Measurements from ENCODE around the gene STT3B. TPM values are rescaled to one million over a fixed set of nuclear protein-coding genes. Genes with fewer than 3 reads are reported as not detected.

The STT3B gene
- total RNA-seq, 1 experiment from 2014 or later = 149 TPM

GRCh38 chr3:31625358-31625757, 92.6 kb downstream of the STT3B start:
- DNase-seq = no peak
- H4K20me1 ChIP-seq (ENCODE audit: low read length) = no peaks in the 10 kb centered on the region
- ATAC-seq = no peak
- intact Hi-C loops (cut with micrococcal nuclease) = no loop called here
- H3K9ac ChIP-seq (ENCODE audit: low read length) = no peak overlapping the region
- BruUV-seq (replicated peaks) = no TSS peak
- peaks cover 47% of the 10 kb centered on the region for H3K36me3 ChIP-seq (ENCODE audit: low read depth, low read length)
- peaks cover 3% of the 10 kb centered on the region for H3F3A ChIP-seq (ENCODE audit: low read length, unreplicated experiment)
- H3K79me2 ChIP-seq (ENCODE audit: low read length) = no peaks in the 10 kb centered on the region
- H3K9me2 ChIP-seq (replicated peaks; ENCODE audit: low read length) = no peaks in the 10 kb centered on the region
- H3K9me3 ChIP-seq (ENCODE audit: low read length) = no peaks in the 10 kb centered on the region
- no peaks in the 10 kb centered on the region for H3K27me3 ChIP-seq (ENCODE audit: low read length)
- no peak overlapping the region for H2AFZ ChIP-seq (ENCODE audit: low read length)
- no peak overlapping the region for H3K27ac ChIP-seq (ENCODE audit: low read length)
- no peak overlapping the region for H3K4me3 ChIP-seq (ENCODE audit: low read length)
- TF ChIP-seq CTCF (conservative IDR thresholded peaks at IDR 0.05; ENCODE audit: low read depth, low read length) = no peak
- TF ChIP-seq EZH2phosphoT487 (IDR thresholded peaks at IDR 0.05; ENCODE audit: borderline replicate concordance, low read length) = no peak
- TF ChIP-seq EZH2 (IDR thresholded peaks at IDR 0.05; ENCODE audit: low read length, unreplicated experiment) = no peak
- H3K4me2 ChIP-seq (ENCODE audit: low read length) = no peak overlapping the region
- CTCF ChIA-PET = no interaction called here
- no peaks in the 10 kb centered on the region for H3K4me1 ChIP-seq (ENCODE audit: insufficient read depth, low read length)
- POLR2A ChIA-PET (ENCODE audit: unreplicated experiment) = no interaction called here

GRCh38 chr3:31629054-31629453, 96.3 kb downstream of the STT3B start:
- BruUV-seq (replicated peaks) = no TSS peak
- Histone ChIP-seq H2AFZ (ENCODE audit: low read length) (no peak overlapping the region), H3K9me3 (ENCODE audit: low read length) (no peaks in the 10 kb centered on the region), H3K4me1 (ENCODE audit: insufficient read depth, low read length) (no peaks in the 10 kb centered on the region), H3K79me2 (ENCODE audit: low read length) (no peaks in the 10 kb centered on the region), H4K20me1 (ENCODE audit: low read length) (no peaks in the 10 kb centered on the region), H3K27ac (ENCODE audit: low read length) (no peak overlapping the region), H3K27me3 (ENCODE audit: low read length) (no peaks in the 10 kb centered on the region), H3K36me3 (ENCODE audit: low read depth, low read length) (peaks cover 33% of the 10 kb centered on the region), H3K9me2 (replicated peaks; ENCODE audit: low read length) (no peaks in the 10 kb centered on the region), H3K4me2 (ENCODE audit: low read length) (no peak overlapping the region), H3K9ac (ENCODE audit: low read length) (no peak overlapping the region), H3F3A (ENCODE audit: low read length, unreplicated experiment) (no peaks in the 10 kb centered on the region), H3K4me3 (ENCODE audit: low read length) (no peak overlapping the region)
- DNase-seq = no peak
- CTCF ChIA-PET = no interaction called here
- POLR2A ChIA-PET (ENCODE audit: unreplicated experiment) = no interaction called here
- intact Hi-C loops (cut with micrococcal nuclease) = no loop called here
- TF ChIP-seq EZH2phosphoT487 (IDR thresholded peaks at IDR 0.05; ENCODE audit: borderline replicate concordance, low read length) (no peak), CTCF (conservative IDR thresholded peaks at IDR 0.05; ENCODE audit: low read depth, low read length) (no peak), EZH2 (IDR thresholded peaks at IDR 0.05; ENCODE audit: low read length, unreplicated experiment) (no peak)
- ATAC-seq = no peak

GRCh38 chr3:31634476-31634875, 101.8 kb downstream of the STT3B start:
- Histone ChIP-seq H3K27ac (ENCODE audit: low read length) (no peak overlapping the region), H4K20me1 (ENCODE audit: low read length) (no peaks in the 10 kb centered on the region), H3K9ac (ENCODE audit: low read length) (no peak overlapping the region), H3K36me3 (ENCODE audit: low read depth, low read length) (peaks cover 18% of the 10 kb centered on the region), H3K4me2 (ENCODE audit: low read length) (no peak overlapping the region), H3K9me3 (ENCODE audit: low read length) (no peaks in the 10 kb centered on the region), H3K79me2 (ENCODE audit: low read length) (no peaks in the 10 kb centered on the region), H3K4me3 (ENCODE audit: low read length) (no peak overlapping the region), H3K9me2 (replicated peaks; ENCODE audit: low read length) (no peaks in the 10 kb centered on the region), H3K4me1 (ENCODE audit: insufficient read depth, low read length) (no peaks in the 10 kb centered on the region; the same call in 1 of the 2 replicates), H3F3A (ENCODE audit: low read length, unreplicated experiment) (no peaks in the 10 kb centered on the region), H2AFZ (ENCODE audit: low read length) (no peak overlapping the region), H3K27me3 (ENCODE audit: low read length) (no peaks in the 10 kb centered on the region)
- intact Hi-C loops (cut with micrococcal nuclease) = loop anchor here (2.0 kb wide), 1 partner anchor 14 kb away; no protein-coding TSS in a partner anchor
- ChIA-PET POLR2A (ENCODE audit: unreplicated experiment) (no interaction called here), CTCF (interaction anchor here (0.6 kb wide), 1 partner anchor 94 kb away, joined by 3 read pairs; no protein-coding TSS in a partner anchor)
- DNase-seq = peak; percentile 54
- TF ChIP-seq CTCF (conservative IDR thresholded peaks at IDR 0.05; ENCODE audit: low read depth, low read length) = no peak
- TF ChIP-seq EZH2phosphoT487 (IDR thresholded peaks at IDR 0.05; ENCODE audit: borderline replicate concordance, low read length) = no peak
- no peak for TF ChIP-seq EZH2 (IDR thresholded peaks at IDR 0.05; ENCODE audit: low read length, unreplicated experiment)
- peak; percentile 75 for ATAC-seq
- no TSS peak for BruUV-seq (replicated peaks)
